ENCODE data around the gene ZNF81. TPM values are rescaled to one million over a fixed set of nuclear protein-coding genes. Genes with fewer than 3 reads are reported as not detected.

ZNF81 gene
- polyA plus RNA-seq, 2 of the 4 experiments (the other 2 are of a cell fraction) = 3.8 to 8.3 TPM

DNA sequence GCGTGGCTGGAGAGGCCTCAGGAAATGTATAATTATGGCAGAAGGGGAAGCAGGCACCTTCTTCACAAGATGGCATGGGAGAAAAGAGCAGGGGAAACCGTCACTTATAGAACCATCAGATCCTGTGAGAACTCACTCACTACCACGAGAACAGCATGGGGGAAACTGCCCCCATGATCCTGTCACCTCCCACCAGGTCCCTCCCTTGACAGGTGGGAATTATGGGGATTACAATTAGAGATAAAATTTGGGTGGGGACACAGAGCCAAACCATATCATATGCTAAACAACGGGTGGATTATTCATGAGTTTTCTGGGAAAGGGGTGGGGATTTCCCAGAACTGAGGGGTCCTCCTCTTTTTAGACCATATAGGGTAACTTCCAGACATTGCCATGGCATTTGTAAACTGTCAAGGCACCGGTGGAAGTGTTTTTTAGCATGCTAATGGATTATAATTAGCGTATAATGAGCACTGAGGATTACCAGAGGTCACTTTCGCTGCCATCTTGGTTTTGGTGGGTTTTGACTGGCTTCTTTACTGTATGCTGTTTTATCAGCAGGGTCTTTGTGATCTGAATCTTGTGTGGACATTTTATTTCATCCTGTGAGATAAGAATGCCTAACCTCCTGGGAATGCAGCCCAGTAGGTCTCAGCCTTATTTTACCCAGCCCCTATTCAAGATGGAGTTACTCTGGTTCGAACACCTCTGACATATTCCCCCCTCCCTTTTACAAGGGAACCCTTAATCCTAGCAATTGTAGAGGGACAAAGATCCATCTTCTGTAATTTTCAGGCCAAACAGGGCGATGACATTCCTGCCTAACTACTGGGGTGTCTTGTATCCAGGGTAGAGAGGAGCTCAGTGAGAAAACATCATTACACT is 27.6 kb upstream of the ZNF81 start:
- WGBS (ENCODE audit: missing lambda C conversion rate) = 32% methylated on average over 9 of the region's 9 CpGs
- no peak overlapping the region for H3K4me2 ChIP-seq
- H3K27ac ChIP-seq = no peak overlapping the region
- DNase-seq (ENCODE audit: low read depth in 1 of 2, low spot score in 1 of 2) (no peak), ATAC-seq (no peak), FAIRE-seq (no peak)
- no peak overlapping the region for H3K4me3 ChIP-seq
- ChIA-PET POLR2A (no interaction called here), CTCF (no interaction called here)
- no peaks in the 10 kb centered on the region for H3K9me3 ChIP-seq
- no peak for TF ChIP-seq NFE2L2 (conservative IDR thresholded peaks at IDR 0.05; ENCODE audit: low read length)
- no peak for TF ChIP-seq CHD2 (IDR thresholded peaks at IDR 0.05; ENCODE audit: low read length, partially characterized antibody)
- TF ChIP-seq, protein P1, sequence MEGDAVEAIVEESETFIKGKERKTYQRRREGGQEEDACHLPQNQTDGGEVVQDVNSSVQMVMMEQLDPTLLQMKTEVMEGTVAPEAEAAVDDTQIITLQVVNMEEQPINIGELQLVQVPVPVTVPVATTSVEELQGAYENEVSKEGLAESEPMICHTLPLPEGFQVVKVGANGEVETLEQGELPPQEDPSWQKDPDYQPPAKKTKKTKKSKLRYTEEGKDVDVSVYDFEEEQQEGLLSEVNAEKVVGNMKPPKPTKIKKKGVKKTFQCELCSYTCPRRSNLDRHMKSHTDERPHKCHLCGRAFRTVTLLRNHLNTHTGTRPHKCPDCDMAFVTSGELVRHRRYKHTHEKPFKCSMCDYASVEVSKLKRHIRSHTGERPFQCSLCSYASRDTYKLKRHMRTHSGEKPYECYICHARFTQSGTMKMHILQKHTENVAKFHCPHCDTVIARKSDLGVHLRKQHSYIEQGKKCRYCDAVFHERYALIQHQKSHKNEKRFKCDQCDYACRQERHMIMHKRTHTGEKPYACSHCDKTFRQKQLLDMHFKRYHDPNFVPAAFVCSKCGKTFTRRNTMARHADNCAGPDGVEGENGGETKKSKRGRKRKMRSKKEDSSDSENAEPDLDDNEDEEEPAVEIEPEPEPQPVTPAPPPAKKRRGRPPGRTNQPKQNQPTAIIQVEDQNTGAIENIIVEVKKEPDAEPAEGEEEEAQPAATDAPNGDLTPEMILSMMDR (IDR thresholded peaks at IDR 0.05) = no peak
- no peak for TF ChIP-seq EHMT2 (IDR thresholded peaks at IDR 0.05; ENCODE audit: low read depth)
- no peak for TF ChIP-seq JUN (IDR thresholded peaks at IDR 0.05)
- no peak for TF ChIP-seq EHF (CRISPR knock-in tag; IDR thresholded peaks at IDR 0.05)
- no peak for TF ChIP-seq CBX2 (IDR thresholded peaks at IDR 0.05; ENCODE audit: borderline replicate concordance, low read depth)
- TF ChIP-seq JUNB (IDR thresholded peaks at IDR 0.05) = no peak
- no peak for TF ChIP-seq FOSL2 (IDR thresholded peaks at IDR 0.05)
- TF ChIP-seq FOSL2 (CRISPR knock-in tag; IDR thresholded peaks at IDR 0.05) = no peak
- no peak for TF ChIP-seq CHD4 (IDR thresholded peaks at IDR 0.05; ENCODE audit: borderline replicate concordance)
- TF ChIP-seq NR3C1 (IDR thresholded peaks at IDR 0.05) = no peak
- no peak for TF ChIP-seq BHLHE40 (IDR thresholded peaks at IDR 0.05; ENCODE audit: low read depth, low read length)
- no peak for TF ChIP-seq HOXA7 (CRISPR knock-in tag; IDR thresholded peaks at IDR 0.05)
- TF ChIP-seq ESRRA (IDR thresholded peaks at IDR 0.05; ENCODE audit: borderline replicate concordance, low read length) = no peak
- TF ChIP-seq, protein P2, sequence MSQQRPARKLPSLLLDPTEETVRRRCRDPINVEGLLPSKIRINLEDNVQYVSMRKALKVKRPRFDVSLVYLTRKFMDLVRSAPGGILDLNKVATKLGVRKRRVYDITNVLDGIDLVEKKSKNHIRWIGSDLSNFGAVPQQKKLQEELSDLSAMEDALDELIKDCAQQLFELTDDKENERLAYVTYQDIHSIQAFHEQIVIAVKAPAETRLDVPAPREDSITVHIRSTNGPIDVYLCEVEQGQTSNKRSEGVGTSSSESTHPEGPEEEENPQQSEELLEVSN (IDR thresholded peaks at IDR 0.05; ENCODE audit: borderline replicate concordance, low read depth) = no peak
- no peak for TF ChIP-seq SMC3 (IDR thresholded peaks at IDR 0.05)
- H3K4me1 ChIP-seq = no peaks in the 10 kb centered on the region

DNA sequence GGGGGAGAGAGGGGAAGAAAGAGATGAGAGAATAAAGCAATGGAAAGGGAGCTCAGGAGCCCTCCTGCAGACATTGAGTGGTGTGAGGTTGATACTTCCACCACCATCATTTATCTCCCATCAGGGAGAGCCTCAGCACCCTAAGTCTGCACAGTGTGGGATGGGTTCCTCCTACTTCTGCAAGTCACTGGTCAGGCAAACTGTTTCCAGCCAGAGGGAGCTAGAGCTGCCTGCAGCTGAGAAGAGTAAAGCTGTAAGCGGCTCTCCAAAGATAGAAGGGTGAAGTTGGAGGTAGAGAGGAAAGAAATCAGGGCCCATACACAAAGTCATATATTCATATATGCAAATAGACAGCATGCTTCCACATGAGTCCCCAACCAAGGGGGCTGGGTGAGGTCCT is 21.9 kb upstream of the ZNF81 start:
- POLR2A ChIA-PET = no interaction called here
- H3K4me3 ChIP-seq = no peak overlapping the region
- no peak overlapping the region for H3K4me2 ChIP-seq
- no peak for DNase-seq (ENCODE audit: low read depth in 1 of 2, low spot score in 1 of 2)
- FAIRE-seq = no peak
- H3K27ac ChIP-seq = no peak overlapping the region
- ATAC-seq = no peak
- WGBS (ENCODE audit: missing lambda C conversion rate) = 100% methylated on average over 1 of the region's 1 CpG
- no peaks in the 10 kb centered on the region for H3K9me3 ChIP-seq
- CTCF ChIA-PET = interaction anchor here (0.6 to 2.2 kb wide), 3 partner anchors 8 to 16 kb away, joined by 3 to 6 read pairs (median 3); no protein-coding TSS in a partner anchor
- no peaks in the 10 kb centered on the region; the same call in 2 of the 3 replicates for H3K4me1 ChIP-seq
- TF ChIP-seq CHD2 (IDR thresholded peaks at IDR 0.05; ENCODE audit: low read length, partially characterized antibody) (no peak), ESRRA (IDR thresholded peaks at IDR 0.05; ENCODE audit: borderline replicate concordance, low read length) (no peak), BHLHE40 (IDR thresholded peaks at IDR 0.05; ENCODE audit: low read depth, low read length) (no peak), RAD21 (conservative IDR thresholded peaks at IDR 0.05 in 1 of 2, IDR thresholded peaks at IDR 0.05 in 1 of 2) (no peak), MYC (IDR thresholded peaks at IDR 0.05; ENCODE audit: borderline replicate concordance, low read length) (no peak), JUN (IDR thresholded peaks at IDR 0.05) (no peak), RNF2 (IDR thresholded peaks at IDR 0.05; ENCODE audit: borderline replicate concordance, low read depth) (no peak), ZC3H11A (IDR thresholded peaks at IDR 0.05) (no peak), POLR2AphosphoS2 (conservative IDR thresholded peaks at IDR 0.05; ENCODE audit: low read length) (no peak), RARB (CRISPR knock-in tag; IDR thresholded peaks at IDR 0.05) (no peak), MAZ (IDR thresholded peaks at IDR 0.05; ENCODE audit: borderline replicate concordance, low read depth, low read length) (no peak), TFCP2L1 (CRISPR knock-in tag; IDR thresholded peaks at IDR 0.05) (no peak)
- TF ChIP-seq, protein P3, sequence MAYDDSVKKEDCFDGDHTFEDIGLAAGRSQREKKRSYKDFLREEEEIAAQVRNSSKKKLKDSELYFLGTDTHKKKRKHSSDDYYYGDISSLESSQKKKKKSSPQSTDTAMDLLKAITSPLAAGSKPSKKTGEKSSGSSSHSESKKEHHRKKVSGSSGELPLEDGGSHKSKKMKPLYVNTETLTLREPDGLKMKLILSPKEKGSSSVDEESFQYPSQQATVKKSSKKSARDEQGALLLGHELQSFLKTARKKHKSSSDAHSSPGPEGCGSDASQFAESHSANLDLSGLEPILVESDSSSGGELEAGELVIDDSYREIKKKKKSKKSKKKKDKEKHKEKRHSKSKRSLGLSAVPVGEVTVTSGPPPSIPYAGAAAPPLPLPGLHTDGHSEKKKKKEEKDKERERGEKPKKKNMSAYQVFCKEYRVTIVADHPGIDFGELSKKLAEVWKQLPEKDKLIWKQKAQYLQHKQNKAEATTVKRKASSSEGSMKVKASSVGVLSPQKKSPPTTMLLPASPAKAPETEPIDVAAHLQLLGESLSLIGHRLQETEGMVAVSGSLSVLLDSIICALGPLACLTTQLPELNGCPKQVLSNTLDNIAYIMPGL (CRISPR knock-in tag; IDR thresholded peaks at IDR 0.05; ENCODE audit: borderline replicate concordance) = no peak
- TF ChIP-seq, protein P4, sequence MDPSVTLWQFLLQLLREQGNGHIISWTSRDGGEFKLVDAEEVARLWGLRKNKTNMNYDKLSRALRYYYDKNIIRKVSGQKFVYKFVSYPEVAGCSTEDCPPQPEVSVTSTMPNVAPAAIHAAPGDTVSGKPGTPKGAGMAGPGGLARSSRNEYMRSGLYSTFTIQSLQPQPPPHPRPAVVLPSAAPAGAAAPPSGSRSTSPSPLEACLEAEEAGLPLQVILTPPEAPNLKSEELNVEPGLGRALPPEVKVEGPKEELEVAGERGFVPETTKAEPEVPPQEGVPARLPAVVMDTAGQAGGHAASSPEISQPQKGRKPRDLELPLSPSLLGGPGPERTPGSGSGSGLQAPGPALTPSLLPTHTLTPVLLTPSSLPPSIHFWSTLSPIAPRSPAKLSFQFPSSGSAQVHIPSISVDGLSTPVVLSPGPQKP (IDR thresholded peaks at IDR 0.05; ENCODE audit: low read depth, low read length) = no peak
- TF ChIP-seq, protein P5, sequence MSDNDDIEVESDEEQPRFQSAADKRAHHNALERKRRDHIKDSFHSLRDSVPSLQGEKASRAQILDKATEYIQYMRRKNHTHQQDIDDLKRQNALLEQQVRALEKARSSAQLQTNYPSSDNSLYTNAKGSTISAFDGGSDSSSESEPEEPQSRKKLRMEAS (IDR thresholded peaks at IDR 0.05) = no peak
- TF ChIP-seq, protein P6, sequence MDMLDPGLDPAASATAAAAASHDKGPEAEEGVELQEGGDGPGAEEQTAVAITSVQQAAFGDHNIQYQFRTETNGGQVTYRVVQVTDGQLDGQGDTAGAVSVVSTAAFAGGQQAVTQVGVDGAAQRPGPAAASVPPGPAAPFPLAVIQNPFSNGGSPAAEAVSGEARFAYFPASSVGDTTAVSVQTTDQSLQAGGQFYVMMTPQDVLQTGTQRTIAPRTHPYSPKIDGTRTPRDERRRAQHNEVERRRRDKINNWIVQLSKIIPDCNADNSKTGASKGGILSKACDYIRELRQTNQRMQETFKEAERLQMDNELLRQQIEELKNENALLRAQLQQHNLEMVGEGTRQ (IDR thresholded peaks at IDR 0.05) = no peak

Measured in A549 (cell line).